ENCODE results near the gene GJA4.
"Not testable (repeated sequence)": the region's sequence is repeated elsewhere in the genome, so short reads cannot be mapped to it uniquely, and the experiment has no call there.

Gene GJA4

GRCh38 chr1:34794001-34794789, 1.4 kb downstream of the GJA4 start:
- DNase-seq: no peak

DNA sequence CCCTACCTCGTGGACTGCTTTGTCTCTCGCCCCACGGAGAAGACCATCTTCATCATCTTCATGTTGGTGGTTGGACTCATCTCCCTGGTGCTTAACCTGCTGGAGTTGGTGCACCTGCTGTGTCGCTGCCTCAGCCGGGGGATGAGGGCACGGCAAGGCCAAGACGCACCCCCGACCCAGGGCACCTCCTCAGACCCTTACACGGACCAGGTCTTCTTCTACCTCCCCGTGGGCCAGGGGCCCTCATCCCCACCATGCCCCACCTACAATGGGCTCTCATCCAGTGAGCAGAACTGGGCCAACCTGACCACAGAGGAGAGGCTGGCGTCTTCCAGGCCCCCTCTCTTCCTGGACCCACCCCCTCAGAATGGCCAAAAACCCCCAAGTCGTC, 2.0 kb downstream of the GJA4 start:
- no peak for DNase-seq

GRCh38 chr1:34795916-34796315, 3.1 kb downstream of the GJA4 start:
- DNase-seq: no peak

GRCh38 chr1:34796990-34797389, 4.2 kb downstream of the GJA4 start:
- no peak for DNase-seq

DNA sequence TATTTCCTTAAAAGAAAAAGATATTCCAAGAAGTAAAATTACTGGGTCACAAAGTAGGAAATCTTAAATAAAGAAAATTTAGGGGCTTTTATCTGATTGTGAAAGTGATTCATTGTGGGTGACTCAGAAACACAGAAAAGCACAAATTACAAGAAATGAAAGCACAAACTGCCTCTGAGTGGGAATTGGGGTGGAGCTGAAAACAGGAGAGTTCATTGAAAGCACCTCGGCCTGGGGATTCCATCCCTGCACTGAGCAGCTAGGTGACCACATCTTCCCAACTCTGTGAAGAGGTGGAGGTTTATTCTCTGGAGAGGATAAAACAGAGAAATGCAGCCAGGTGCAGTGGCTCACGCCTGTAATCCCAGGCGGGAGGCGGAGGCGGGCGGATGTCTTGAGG, 7.4 kb downstream of the GJA4 start:
- no peak for DNase-seq

- no peak for DNase-seq
Observed at GRCh38 chr1:34803770-34804169, 11.0 kb downstream of the GJA4 start.

DNA sequence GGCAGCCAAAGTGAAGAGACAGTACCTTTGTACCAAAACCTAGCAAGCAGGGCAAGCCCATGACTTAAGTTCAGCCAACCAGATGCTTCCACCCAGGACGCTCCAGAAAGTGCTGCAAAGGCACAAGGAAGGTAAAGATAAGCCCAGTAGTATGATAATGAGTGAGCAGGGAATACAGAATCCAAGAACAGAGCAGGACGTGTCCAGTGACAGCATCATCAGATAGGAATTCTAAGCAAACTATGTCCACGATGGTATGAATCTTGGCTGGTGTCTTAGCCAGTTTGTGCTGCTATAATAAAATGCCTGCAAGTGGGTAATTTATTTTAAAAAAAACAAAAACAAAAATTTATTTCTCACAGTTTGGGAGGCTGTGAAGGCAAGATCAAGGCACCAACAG, 13.6 kb downstream of the GJA4 start:
- no peak for DNase-seq

GRCh38 chr1:34808051-34808810, 15.4 kb downstream of the GJA4 start:
- DNase-seq: no peak

DNA sequence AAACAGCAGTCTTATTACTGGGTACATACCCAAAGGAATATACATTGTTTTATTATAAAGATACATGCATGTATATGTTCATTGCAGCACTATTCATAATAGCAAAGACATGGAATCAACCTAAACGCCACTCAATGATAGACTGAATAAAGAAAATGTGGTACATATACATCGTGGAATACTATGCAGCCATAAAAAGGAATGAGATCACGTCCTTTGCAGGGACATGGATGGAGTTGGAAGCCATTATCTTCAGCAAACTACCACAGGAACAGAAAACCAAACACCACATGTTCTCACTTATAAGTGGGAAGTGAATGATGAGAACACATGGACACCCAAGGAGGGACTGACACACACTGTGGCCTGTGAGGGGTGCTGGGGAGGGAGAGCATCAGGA, 18.0 kb downstream of the GJA4 start:
- DNase-seq: not testable (repeated sequence)

DNA sequence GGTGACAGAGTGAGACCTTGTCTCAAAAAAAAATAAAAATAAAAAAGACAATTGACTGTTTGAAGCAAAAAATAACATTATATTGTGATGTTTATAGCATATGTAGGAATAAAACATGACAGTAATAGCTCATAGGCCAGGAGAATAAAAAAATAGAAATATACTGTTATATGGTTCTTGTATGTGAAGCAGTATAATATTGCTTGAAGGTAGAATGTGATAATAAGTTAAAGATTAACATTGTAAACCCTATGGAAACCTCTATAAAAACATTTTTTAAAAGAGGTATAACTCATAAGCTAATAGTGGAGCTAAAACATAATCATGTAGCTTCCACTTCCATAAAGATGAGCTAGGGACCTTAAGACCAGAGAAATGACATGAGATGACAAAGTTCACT, 23.5 kb downstream of the GJA4 start:
- DNase-seq: no peak

DNA sequence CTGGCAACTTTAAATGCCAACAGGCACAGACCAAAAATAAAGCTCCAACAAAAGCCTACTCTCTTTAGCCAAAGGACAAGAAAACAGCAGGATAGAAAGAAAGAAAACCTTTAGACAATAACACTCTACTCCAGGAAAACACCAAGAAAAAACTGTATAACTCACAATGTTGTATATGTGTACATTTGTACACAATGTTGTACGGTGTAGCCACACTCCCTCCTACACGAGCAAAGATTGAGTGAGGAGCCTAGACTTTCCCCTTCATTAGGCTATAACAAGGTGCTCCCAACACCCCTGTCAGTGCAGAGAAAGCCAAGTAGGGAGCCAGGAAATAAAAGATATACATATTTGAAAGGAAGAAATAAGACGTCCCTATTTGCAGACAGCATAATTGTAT, 24.0 kb downstream of the GJA4 start:
- DNase-seq: no peak

DNA sequence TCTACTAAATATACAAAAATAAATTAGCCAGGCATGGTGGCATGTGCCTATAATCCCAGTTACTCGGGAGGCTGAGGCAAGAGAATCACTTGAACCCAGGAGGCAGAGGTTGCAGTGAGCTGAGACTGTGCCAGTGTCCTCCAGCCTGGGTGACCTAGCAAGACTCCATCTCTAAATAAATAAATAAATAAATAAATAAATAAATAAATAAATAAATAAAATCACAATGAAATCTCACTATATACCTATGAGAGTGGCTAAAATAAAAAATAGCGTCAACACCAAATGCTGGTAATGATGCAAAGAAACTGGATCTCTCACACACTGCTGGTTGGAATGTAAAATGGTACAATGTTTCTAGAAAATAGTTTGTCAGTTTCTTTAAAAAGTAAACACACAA, 26.1 kb downstream of the GJA4 start:
- not testable (repeated sequence) for DNase-seq

DNA sequence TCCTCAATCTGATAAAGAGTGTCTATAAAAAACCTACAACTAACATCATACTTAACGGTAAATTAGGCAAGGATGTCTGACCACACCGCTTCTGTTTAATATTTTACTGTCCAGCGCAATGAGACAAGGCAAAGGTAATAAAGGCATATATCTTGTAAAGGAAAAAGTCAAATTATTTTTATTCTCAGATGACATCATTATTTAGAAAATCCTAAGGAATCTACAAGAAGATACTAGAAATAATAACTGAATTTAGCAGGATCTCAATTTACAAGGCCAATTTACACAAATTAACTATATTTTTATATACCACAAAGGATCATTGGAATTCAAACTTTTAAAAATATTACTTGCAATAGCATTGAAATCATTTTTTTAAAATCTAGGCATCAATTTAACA, 29.4 kb downstream of the GJA4 start:
- DNase-seq: no peak

DNA sequence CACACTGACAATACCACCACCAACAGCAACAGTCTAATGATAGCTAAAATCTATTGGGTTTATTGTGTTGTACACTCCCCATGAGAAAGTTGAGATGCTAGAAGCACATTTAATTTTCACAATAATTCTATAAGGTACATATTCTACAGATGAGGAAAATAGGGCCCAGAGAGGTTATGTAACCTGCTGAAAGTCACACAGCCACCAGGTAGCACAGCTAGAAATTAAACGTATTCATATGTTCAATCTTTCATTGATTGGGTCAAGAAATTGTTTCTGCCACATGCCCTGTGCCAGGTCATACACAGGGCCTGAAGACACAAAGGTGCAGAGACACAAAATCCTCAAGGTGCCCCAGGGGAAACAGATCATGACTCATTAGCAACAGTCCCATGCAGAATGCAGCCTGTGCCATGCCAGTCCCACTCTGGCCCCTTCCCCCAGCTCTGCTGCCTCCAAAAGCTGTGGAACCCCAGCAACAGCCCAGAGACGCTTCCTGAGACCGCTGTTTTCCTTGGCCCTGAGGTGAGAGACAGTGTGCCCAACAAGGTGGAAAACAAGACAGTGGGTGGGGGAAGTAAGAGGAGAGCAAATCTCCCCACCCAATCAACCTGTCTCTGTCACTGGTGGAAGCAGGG, 32.1 kb downstream of the GJA4 start:
- DNase-seq: no peak

DNA sequence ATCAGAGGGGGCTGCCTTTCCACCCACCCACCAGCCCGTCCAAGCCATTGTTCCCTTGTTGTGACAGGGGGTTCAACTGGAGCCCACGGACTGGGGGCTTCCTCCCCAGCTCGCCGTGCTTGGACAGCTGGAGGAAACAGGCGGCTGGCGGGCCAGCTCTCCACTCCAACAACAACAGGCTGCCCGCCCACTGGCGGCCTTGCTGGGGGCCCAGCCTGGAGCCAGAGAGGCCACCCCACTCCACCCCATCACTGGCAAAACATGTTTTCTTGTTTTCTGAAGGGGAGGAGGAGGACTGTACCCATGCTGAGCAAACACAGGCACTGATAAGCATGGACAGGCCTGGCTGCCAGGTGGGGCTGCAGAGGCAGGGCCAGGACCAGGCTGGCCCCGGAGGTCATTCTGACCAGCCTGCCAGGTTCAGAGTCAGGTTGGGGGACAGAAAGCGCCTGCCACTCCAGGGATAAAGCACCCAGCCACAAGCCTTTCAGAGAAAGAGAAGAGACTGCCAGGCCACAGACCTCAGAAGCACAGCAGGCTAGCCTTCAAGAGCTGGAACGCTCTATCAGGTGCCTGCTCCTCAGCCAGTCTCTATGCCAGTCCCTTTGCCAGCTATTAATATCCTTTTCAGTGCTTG, 32.8 kb downstream of the GJA4 start:
- DNase-seq: no peak

DNA sequence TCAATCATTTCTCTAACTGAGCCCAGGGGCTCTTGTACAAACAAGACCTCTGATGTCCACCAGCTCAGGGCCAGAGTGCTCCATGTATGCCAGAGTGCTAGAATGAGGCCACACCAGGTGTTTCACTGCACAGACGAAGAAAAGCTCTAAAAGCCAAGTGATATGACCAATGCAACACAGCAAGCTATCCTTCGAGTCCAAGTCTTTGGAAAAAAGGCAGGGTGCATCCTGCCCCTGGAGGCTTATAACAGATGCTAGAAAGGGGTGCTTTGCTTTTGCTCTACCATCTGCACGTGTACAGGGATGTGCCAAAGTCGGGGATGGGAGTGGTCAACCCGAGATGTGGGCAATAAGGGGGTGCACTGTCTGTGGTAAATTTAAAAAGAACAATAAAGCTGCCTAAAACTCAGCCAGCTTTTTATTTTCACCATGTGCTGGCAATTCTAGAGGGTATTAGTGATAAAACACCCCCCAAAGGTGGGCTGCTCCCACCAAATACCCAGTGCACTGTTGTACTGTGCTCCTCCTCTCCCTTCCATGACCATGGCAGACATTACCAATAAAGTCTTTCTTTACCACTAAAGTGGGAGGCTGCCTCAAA, 34.6 kb downstream of the GJA4 start:
- no peak for DNase-seq

- no peak for DNase-seq
Observed at GRCh38 chr1:34828611-34829010, 35.8 kb downstream of the GJA4 start.

DNA sequence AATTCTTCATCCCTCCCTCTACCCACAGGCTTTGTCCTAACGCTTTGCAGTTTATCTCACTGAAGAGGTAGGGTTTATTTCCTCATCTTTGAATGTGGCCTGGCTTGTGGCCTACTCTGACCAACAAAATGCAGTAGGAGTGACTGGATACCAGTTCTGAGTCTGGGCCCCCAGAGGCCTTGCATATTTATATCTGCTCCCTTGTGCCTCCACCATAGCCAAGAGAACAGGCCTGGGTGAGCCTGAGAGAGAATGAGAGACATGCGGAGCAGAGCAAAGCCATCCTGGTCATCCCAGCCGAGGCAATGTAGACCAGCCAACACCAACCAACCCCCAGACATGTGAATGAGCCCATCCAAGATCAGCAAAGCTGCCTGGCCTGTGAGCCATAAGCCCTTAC, 36.5 kb downstream of the GJA4 start:
- no peak for DNase-seq

DNA sequence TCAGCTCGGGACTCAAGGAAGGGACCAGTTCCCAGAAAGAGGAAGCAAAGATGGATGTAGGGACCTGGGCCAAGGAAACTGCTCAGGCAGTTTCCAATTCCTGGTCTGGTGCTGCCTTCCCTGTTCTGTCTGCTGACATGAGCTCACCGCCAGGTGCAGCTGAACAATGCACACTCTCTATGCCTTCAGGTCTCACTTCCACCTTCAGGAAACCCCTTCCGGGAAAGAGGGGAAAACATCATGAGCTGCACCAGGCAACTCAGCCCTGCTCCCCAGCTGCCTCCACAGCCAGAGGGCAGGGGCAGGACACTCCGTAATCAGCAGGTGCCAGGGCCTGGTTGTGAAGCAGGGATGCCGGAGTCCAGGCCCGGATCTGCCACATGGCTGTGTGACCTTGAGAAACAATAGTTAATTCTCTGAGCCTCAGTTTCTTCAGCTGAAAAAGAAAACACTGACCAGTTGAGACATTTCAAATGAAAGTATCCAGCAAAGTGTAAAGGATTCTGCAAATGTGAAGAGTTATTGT, 39.0 kb downstream of the GJA4 start:
- DNase-seq: no peak

DNA sequence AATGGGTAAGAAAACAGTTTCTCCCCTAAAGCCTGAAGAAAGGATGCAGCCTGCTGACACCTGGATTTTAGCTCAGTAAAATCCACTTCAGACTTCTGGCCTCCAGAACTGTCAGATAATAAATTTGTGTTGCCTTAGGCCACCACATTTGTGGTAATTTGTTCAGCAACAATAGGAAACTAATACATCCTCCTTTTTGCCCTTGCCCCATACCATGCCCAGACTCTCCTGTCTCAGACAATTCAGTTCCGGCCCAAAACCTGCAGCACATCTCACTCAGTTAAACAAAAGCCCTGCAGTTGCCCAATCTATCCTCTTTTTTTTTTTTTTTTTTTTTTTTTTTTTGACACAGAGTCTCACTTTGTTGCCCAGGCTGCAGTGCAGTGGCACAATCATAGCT, 40.9 kb downstream of the GJA4 start:
- DNase-seq: no peak

DNA sequence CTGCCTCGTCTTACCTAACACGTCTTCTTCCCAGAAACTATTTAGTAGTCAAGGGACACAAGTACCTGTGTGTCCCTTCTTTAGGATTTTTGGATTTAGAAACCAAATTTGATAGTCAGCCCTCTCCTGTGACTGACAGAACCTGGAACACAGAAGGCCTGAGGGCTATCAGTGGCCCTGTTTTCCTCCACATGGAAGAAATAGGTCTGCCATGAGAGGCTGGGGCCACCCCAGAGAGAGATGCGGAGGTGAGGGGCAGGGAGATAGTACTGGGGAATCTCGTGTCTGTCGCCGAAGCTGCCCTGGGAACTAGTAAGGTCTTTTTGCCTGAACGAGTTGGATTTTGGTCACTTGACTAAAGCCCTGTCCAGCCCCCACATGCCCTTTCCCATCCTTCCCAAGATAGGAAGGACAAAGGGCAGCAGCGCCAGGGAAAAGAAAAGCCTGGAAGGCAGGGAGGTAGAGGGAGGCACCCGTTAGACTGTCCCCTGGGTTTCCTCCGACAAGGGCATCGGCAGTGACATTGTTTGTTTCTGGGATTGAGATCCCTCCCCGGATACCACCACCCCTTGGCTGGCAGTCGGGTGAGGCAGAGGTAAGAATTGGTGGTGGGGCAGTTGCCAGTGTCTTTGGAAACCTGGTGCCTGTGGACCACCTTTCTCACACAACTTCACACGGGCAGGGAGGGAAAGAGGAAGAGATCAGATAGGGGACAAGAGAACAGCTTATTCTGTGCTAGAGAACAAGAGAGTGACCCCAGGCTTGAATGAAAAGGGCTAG, 46.9 kb downstream of the GJA4 start:
- no peak for DNase-seq

- no peak for DNase-seq
Observed at GRCh38 chr1:34840426-34840825, 47.6 kb downstream of the GJA4 start.
